HG03066 (cell line): ENCODE results near the gene CST8.
"Not testable (repeated sequence)": the region's sequence is repeated elsewhere in the genome, so short reads cannot be mapped to it uniquely, and the experiment has no call there.

Experiments
- ATAC-seq: cut with Tn5 transposase; IDR thresholded peaks from one replicate; pipeline ENCODE4 v1.9.1; 2021; ENCODE audit warnings: low read depth; ENCODE audit not compliant: unreplicated experiment

CST8 gene

DNA sequence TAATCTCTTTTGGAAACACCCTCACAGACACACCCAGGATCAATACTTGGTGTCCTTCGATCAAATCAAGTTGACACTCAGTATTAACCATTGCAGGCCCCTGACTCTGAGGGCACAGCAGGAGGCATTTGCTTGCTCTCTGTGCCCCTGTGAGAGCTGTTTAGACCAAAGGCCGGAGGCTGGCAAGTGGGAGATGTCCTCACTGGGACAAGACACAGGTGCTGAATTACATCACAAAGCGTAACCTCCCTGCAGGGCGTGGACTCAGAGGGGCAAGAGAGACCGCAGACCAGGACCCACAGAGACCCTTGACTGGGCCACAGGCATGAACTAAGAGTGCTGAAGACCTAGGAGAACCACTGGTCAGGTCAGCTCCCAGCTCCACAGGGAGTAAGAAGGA, at the start of gene CST8:
Gene CST8 (plus strand): TSS at position 301 of the 400 bp plus-strand sequence. CDS start 551 bp downstream, outside the sequence.
- ATAC-seq: no peak

DNA sequence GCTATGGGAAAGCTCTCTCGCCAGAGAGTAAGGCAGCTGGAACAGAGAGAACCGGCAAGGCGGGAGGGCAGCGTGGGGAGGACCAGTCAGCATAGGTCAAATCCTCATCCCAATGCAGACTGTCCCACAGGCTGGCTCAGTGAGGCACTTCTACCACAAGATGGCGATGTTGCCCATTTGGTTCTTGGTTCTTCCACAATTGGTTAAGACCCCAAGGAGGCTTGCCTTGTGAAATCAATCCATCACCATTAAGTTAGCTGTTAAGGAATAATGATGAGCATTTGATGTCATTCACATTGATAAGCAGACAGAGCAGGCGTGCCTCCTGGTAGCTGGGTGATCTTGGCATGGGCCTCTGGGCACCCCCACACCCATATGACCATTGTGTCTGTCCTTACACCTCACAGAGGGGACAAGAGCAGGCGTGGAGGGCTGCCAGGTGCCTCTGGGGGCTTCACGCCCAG, 49.0 kb upstream of the CST8 start:
- no peak for ATAC-seq

DNA sequence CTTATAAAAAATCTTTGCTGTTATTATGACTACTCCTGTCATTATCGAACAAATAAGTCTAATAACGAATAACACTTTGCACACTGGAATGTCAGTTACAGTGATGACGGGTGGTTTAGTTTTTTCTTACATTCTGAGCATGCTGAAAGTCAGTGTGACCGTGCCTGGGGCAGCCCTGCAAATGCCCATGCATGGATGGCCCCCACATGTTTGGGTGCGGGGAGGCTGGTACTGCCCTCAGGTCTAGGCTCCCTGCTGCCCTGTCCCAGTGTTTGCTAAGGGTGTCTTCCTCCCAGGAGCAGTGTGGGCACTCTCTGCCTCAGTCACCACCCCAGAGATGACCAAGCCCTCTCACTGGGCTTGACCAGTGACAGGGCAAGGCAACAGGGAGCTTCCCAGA, 48.5 kb upstream of the CST8 start:
- no peak for ATAC-seq

DNA sequence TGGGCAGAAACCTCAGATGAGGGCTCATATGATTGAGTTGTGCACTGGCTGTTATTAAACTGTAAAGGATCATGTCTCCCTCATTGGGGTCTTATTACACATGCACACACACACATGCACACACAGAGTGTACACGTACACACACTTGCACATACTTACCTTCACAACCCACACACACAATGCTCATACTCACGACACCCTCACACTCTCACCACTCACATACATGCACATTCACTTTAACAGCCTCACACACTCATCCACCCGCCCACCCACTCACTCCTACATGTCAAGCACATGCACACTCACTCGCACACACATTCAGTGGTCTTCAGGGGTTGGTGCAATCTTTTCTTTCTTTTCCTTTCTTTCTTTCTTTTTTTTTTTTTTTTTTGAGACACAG, 46.1 kb upstream of the CST8 start:
- ATAC-seq: no peak

DNA sequence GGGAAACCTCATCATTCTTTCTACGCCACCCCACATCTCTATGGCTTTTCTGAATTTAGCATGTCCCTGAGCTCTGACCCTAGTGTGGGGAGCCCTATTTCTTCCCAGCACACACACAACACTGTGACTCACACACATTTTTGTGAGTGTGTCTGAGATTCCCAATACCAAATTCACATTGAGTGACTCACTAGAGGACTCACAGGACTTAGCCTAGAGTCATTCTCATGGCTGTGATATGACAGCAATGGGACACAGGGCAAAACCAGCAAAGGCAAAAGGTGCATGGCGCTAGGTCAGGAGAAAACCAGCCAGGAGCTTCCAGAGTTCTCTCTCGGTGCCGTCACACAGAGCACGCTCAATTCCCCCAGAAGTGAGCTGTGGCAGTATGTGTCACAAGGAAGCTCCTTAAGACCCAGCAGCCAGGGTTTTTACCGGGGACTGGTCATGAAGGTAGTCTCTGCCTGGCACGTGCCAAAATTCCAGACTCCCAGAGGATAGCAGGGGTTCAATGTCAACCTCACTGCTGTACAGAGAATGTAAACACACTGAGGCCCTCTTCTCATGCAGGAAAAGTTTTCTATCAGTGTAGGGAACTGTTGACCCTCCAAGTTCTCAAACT, 45.2 kb upstream of the CST8 start:
- ATAC-seq: no peak

DNA sequence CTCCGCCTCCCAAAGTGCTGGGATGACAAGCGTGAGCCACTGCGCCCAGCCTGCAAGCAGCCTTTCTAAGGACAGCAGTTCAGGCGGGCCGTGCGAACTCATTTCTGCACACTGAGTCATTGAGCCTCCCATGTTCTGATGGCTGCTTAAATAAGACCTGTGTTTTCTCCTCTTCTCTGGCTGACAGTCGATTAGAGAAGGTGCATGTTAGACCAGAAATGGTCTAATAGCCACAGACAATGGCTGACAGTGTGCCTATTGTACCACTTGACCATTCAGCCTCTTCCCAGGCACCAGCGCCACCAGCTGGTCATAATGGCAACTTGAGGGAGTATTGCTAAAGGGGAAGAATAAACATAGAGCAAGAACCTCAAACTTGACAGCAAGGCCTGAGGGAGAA, 44.4 kb upstream of the CST8 start:
- ATAC-seq: no peak

- no peak for ATAC-seq
These were observed 42.8 kb upstream of the CST8 start for GRCh38 chr20:23448167-23448566.

DNA sequence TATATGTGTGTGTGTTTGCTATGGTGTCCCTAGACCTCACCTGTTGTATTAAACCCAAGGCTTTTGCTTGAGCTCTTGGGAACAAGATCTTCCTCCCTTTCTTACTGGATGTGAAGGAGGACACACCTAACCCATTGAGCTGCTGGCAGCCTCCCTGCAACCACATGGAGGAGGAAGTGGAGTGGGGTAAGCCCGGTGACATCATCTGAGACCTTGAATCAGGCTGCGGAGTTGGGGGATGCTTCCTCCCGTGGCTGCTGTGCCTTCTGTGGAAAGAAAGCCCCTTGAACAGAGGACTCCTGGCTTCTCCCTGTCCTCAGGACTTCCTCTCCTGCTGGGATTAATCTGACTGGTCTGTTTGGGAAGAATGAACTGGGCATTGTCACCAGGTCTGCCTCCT, 41.5 kb upstream of the CST8 start:
- no peak for ATAC-seq

- ATAC-seq: no peak
These were observed 40.0 kb upstream of the CST8 start for GRCh38 chr20:23450877-23451276.

DNA sequence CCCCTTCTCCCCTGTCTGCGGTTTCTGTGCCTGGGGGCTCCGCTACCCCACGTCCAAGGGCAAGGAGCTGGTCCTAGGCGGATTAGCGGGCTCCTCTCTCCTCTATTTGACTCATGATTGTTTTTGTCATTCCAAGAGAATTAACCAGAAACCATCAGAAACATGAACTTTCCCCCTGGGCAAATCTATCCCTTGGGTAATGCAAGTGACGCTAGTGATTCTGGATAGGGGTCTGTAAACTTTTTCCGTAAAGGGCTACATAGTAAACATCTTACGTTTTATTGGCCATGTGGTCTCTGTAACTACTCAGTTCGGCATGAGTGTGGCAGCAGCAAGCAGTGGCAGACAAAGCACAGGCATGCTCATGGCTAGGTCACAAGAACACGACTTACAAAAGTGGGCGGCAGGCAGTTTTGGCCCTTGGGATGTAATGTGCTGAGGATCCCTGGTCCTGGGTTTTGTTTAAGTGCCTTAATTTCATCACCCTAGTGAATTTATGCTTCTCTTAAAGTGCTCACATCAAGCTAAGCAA, 38.9 kb upstream of the CST8 start:
- ATAC-seq: no peak

DNA sequence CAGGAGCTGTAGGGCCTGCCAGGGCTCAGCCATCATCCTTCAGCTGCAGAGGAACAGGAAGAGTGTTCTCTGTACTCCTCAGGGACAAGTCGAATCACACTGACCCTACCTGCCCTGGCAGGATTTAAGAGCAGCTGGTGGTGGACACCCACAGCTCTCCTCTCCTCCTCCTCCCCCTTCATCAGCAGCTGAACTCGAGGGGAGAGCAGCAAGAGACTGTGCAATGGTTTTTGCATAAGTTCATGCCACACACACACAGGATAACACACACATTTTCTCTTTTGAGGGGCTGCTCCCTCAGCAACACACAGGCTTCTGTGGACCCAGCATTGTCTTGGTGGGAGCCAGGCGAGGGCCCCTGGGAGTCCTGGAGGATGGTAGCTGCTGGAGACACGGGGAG, 38.1 kb upstream of the CST8 start, which contains the start of gene CST11:
Gene CST11 (minus strand): TSS at position 101 of the 400 bp plus-strand sequence. CDS start 65 bp downstream, at position 36.
- no peak for ATAC-seq

- ATAC-seq: no peak
These were observed 37.1 kb upstream of the CST8 start for GRCh38 chr20:23453549-23454543.

GRCh38 chr20:23454816-23455215, 36.1 kb upstream of the CST8 start:
- ATAC-seq: no peak

- no peak for ATAC-seq
These were observed 35.3 kb upstream of the CST8 start for GRCh38 chr20:23455639-23456038.

DNA sequence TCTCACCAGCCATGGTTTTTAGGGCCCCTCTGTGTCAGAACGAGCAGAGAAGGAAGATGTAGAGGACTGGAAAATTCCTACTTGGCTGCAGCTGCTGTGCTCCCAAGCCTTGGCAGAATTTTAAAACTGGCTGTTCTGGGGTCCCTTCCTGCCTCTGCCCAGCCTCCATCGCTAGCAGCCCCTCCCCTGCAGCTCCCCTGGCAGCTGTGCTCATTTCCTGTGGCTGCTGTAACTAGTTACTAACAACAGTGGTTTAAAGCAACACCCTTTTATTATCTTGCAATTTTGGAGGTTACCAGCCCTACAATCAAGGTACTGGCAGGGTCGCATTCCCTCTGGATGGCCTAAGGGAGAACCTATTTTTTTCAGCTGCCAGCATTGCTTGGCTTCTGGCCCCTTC, 34.5 kb upstream of the CST8 start:
- no peak for ATAC-seq

GRCh38 chr20:23456873-23457272, 34.0 kb upstream of the CST8 start:
- ATAC-seq: no peak

- ATAC-seq: no peak
These were observed 31.3 kb upstream of the CST8 start for GRCh38 chr20:23459461-23460150.

DNA sequence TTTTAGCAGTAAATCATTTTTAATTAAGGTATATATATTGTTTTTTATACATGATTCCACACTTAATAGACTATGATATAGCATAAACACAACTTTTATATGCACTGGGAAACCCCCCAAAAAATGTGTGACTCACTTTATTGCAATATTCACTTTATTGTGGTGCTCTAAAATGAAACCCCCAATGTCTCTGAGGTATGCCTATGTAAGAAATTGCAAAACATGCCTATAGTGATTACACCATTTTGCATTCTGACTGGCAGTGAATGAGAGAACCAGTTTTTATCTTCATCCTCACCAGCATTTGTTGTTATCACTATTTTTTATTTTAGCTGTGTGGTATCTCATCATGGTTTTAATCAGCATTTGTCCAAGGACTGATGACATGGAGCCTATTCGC, 29.7 kb upstream of the CST8 start:
- ATAC-seq: no peak

GRCh38 chr20:23466961-23467360, 24.0 kb upstream of the CST8 start:
- not testable (repeated sequence) for ATAC-seq

DNA sequence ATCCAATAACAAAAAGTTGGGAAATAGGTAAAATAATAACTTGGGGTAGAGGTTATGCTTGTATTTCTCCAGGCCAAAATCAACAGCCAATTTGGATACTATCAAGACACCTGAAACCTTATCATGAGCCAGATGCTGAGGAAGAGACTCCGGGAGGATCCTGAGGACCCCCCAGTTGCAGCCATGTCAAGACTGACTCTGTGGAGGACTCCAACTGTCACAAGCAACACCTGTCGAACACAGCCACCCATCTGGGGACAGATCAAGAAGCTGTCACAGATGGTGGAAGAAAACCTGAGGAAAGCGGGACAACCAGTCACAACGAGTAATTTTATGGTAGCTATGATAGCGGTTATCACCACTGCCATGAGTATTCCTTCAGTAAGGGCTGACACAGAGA, 18.6 kb upstream of the CST8 start:
- not testable (repeated sequence) for ATAC-seq

DNA sequence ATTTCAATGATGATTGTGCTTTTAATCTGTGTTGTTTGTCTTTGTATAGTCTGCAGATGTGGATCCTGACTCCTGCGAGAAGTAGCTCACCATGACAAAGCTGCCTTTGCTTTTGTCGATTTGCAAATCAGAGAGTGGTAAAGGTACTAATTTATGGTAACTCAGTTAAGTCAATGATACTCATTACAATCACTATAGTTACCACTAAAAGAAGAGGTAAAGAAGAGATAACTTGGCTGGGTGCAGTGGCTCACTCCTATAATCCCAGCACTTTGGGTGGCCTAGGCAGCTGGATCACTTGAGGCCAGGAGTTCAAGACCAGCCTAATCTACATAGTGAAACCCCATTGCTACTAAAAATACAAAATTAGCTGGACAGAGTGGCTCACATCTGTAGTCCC, 17.6 kb upstream of the CST8 start:
- ATAC-seq: not testable (repeated sequence)
